NCI-H748 (cell line): ENCODE data around the gene A2M.
"Not testable (repeated sequence)": the region's sequence is repeated elsewhere in the genome, so short reads cannot be mapped to it uniquely, and the experiment has no call there.

Experiments used
- DNase-seq: peaks from one replicate; lab custom pipeline; 2025; ENCODE audit not compliant: unreplicated experiment; lab: John Stamatoyannopoulos, UW

Gene A2M

DNA sequence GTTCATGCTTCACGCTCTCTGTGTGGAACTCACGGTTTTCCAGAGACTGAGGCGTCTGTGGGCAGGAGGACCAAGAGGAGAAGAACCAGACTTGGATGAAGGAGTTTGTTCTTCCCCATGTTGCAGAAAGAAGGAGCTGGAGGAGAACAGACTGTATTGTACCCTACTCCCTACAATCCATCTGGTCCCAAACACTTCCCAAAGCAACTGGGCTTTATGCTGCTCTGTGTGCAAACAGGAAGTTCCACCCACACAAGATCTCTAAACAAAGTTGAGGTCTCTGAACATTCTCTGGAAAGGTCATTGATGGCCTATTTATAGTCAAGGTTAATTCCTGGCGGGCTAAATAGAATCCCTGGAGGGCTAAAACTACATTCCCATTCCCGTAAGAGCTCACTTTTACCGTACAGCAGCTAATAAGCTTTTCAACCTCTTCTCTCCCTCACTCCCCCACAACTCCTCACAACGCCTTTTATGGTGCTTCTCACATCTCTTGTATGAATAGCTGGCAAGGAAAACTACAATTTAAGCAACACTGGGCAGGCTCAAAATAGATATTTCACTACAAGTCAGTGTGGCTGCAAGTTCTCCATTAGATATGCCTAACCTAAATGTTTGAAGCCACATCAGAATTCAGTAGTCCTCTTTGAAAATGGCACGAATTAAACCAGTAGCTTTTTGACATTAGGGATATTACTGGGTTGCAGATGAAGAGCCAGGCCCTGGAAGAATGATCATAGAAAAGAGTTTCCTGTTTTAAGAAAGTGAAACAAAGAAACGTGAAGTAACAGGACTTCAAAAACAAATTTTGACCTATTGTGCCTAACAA lies at the start of gene A2M:
TSS of gene A2M (minus strand) at position 189 of the 829 bp plus-strand sequence. CDS start at position 119, 70 bp downstream.
- DNase-seq: no peak

GRCh38 chr12:9163392-9163791 lies 47.7 kb upstream of the A2M start:
- no peak for DNase-seq

DNA sequence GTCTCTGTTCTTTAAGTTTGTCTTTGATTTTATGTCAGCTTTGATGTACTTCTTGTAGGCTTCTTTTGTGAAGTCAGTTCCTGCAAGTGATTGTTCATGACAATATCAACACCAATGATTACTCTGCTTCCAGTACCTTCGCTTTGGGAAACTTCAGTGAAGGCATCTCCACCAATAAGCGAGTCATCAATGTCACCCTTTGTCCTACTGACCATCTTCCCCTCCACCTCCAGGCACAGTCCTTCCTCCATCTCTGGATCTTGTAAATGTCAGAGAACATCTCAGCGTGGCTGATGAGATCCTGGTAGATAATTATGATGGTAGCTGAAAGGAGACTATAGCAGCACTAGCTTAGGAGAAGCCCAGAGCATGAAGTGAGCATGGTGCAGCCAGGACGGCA lies 40.4 kb upstream of the A2M start:
- DNase-seq: no peak

- peak; percentile 6 for DNase-seq
Observed at GRCh38 chr12:9149372-9149771, 33.7 kb upstream of the A2M start.

GRCh38 chr12:9148926-9149325 lies 33.2 kb upstream of the A2M start:
- DNase-seq: no peak

- no peak for DNase-seq
Observed at GRCh38 chr12:9147461-9147860, 31.7 kb upstream of the A2M start.

DNA sequence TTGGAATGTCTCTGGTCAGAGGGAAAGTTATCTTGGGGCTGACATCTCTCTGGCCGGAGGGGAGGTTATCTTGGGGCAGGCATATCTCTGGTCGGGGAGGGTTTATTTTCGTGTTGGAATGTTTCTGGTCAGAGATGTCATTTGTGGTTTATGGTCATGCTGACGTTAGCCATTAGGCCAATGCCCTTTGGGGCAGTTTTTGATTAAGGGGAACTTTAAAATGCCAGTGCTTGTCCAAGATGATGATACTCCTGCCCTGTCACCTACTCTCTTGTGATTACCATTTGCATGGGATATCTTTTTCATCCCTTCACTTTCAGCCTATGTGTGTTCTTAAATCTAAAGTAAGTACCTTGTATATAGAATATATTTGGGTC lies 29.0 kb upstream of the A2M start:
- DNase-seq: no peak

- DNase-seq: no peak
Observed at GRCh38 chr12:9143929-9144729, 28.4 kb upstream of the A2M start.

GRCh38 chr12:9143137-9143536 lies 27.4 kb upstream of the A2M start:
- DNase-seq: no peak

GRCh38 chr12:9139588-9140290 lies 24.0 kb upstream of the A2M start:
- not testable (repeated sequence) for DNase-seq

- DNase-seq: peak; percentile 28
Observed at GRCh38 chr12:9135903-9136310, 20.2 kb upstream of the A2M start.

DNA sequence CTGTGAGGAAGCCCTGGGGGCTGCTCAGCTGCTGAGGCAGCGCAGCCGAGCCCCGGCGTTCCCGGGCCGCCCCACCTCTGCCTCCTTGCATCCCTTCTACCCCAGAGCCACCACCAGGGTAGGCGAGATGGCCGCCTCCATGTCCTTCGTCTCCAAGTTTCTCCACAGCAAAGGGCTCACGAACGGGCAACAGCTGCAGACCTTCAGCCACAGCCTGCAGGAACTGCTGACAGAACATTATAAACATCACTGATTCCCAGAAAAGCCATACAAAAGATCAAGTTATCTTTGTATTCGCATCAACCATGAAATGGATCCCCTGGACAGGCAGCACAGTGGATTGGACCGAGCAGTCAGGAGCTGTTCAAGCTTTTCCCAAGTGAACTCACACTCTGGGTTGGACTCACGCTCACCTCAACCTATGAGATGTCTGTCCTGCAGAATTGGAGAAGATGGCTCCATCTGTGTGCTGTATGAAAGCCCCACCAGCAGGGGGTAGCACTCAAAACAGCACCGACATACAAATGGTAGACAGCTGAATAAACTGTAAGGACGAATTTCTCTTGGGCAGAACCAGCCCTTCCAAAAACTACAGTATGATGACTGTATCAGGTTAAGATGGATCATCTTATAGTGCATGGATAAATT lies 19.4 kb upstream of the A2M start:
- peak; percentile 35 for DNase-seq

DNA sequence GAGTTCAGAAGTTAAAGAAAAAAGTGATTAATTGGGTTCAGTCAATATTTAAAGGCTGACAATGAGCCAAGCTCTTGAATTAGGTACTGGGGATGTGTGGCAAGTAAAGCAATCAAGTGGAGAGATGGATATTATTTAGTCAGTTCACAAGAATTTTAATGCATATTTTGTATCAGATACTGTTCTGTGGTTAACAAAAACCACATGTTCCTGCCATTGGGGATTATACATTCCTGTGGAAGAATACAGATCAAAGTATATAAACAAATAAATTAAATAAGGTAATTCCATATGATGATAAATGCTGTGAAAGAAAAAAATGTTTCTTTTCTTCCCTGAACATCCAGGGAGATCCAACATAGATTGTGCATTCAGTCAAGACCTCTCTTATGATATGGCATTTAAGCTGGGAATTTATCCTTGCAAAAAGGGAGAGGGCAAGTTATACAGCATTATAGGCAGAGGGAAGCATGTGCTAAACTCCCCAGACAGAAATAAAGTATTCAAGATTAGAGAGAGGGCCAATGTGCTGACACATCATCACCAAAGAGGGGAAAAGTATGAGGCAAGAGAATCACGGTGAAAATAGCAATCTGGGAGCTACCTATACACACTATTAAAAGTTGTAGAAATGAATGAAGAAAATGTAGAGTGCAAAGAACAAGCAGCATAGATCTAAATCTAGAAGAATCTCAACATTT lies 17.6 kb upstream of the A2M start:
- DNase-seq: no peak

DNA sequence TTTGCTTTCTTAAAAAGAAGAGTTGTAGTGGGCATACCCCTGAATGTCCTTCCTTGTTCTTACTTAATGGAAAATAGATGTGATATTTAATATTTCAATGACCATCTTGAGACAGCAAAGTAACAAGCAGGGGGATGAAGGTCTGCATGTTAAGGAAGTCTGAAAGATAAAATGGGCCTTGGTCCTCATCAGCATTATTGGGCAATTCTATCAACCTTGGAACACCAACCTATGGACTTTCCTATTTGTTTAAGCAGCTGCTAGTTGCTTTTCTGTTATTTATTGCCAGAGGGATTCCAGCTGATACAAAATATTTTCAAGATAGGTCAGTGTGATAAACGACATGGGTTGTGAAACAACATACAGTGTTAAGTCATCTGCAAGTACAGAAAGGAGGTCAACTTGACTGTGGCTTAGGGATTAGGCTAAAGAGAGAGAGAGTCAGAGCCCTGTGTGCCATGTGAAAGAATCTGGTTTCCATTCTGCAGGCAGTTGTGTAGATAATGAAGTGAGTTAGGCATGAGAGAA lies 16.4 kb upstream of the A2M start:
- no peak for DNase-seq

GRCh38 chr12:9130244-9130643 lies 14.5 kb upstream of the A2M start:
- DNase-seq: no peak

DNA sequence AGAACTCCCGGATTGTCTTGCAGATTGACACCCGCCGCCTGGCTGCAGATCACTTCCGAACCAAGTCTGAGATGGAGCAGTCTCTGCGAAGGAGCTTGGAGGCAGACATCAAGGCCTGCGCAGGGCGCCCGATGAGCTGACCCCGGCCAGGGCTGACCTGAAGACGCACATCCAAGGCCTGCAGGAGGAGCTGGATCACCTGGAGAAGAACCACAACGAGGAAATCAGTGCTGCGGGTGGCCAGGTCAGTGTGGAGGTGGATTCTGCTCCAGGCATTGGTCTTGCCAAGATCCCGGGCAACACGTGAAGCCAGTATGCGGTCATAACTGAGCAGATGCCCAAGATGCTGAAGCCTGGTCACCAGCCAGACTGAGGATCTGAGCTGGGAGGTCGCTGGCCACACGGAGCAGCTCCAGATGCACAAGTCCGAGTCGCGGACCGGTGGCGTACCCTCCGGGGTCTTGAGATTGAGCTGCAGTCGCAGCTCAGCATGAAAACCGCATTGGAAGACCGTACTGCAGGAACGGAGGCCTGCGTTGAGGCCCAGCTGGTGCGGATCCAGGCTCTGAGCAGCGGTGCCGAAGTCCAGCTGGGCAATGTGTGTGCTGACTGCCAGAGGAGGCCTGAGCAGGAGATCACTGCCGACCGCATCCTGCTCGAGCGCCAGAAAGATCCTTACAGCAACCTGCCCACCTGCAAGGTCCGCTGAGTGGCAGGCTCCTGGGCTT lies 12.4 kb upstream of the A2M start:
- no peak for DNase-seq

GRCh38 chr12:9127484-9127883 lies 11.8 kb upstream of the A2M start:
- DNase-seq: no peak

DNA sequence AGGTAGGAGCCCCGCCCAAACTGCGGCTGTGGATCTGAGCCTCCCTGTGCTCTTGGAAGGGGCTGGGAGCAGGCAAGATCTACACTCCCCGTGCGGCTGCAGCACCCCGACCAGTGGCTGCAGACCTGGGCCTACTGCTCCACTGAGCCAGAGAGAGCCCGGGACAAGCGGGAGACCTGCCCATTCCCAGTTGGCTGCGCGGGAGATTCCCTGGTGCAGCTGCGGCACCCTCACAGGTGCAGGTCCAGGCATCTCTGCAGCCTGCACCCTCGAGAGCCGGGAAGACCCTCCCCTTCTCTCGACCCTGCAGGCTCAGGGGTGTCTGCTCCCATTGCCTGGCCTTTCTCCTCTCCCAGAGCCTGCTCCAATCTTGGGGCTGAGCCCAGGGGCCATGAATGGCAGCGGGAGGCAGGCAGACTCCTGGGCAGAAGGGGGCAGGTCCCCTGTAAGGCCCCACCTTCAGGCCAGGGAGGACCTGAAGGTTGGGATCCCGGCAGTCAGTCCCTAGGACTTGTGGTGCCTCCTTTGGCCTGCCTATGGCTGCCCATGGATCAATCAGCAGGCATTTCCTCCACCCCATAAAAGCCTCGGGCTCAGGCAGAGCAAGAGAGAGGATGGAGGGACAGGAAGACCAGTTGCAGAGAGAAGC lies 8.8 kb upstream of the A2M start:
- no peak for DNase-seq

DNA sequence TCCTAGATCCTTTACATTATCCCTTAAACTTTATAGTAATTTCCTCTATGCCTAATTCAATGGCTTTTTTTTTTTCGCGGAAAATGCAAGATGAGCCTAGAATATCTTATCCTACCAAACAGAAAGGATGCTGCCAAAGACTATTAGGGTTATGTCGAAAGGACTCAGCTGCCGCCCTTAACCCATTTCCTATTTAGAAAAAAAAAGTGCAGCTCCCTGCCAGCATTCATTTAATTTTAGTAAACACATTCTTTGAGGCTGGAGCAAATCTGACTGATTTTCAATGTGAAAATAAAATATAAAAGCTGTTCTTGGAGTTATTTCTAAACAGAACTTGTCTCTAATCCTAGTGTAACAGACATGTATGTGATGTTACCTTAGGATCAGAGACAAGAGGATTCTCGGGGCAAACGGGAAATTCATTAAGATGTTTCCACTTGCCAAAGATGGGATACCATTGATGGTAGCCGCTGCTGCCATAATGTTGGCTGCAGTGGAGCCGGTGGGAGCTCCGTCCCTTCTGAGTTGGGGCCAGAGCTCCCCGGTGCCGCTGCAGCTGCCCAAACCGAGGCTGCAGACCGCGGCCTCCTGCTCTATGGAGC lies 8.2 kb upstream of the A2M start:
- no peak for DNase-seq
